HG03045 (cell line): Measurements from ENCODE around the gene IRX2.

Experiments
- ATAC-seq: cut with Tn5 transposase; IDR thresholded peaks from one replicate; pipeline ENCODE4 v1.9.1; 2021; ENCODE audit warnings: mild to moderate bottlenecking, moderate library complexity; ENCODE audit not compliant: unreplicated experiment

Gene IRX2

DNA sequence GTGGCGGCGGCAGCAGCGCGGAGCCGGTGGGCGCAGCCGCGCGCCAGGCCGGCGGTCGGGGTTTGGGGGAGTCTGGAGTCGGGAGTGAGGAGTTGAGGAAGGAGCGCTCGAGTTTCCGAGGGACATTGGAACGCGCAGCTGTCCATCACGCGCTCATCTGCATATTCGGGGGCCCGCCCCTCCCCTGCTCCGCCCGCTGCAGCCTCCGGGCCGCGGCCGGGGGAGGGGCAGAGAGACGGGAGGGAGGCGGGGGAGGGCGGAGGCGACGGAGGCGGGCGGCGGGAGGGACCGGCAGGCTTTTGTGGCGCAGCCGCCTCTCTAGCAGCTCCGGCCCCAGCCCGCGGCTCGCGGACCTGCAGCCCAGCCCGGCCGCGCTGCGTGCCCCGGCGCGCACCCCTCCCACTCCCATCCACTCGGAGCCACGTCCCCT is at the start of gene IRX2:
Gene IRX2, minus strand, starts transcription at position 86 of the 430 bp plus-strand sequence. CDS start 264 bp downstream, outside the sequence.
- no peak for ATAC-seq

DNA sequence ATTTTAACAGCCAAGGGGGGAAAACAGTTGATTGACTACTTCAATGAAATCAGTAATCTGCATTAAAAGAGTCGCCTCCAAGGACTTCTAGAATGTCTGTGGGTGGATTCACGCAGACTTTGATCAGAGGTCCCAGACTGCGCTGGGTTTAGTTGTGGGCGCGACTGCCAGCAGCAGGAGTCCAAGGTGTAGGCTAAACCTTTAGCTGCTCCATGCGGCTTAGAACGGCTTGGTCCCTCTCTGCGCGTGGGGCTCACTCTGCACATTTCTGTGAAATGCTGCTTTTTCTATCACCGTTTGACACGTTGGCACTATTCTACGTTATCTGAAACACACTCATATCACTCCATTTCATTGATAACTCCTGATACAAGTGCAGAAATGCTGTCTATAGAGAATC is 48.6 kb upstream of the IRX2 start:
- ATAC-seq, result no peak

- ATAC-seq, result no peak
Measured at GRCh38 chr5:2797981-2798380, 46.5 kb upstream of the IRX2 start.

GRCh38 chr5:2797160-2797559 is 45.7 kb upstream of the IRX2 start:
- no peak for ATAC-seq

- ATAC-seq, result no peak
Measured at GRCh38 chr5:2783223-2783622, 31.7 kb upstream of the IRX2 start.

GRCh38 chr5:2782658-2783057 is 31.2 kb upstream of the IRX2 start:
- ATAC-seq, result no peak

GRCh38 chr5:2780421-2781171 is 29.1 kb upstream of the IRX2 start:
- ATAC-seq, result no peak

DNA sequence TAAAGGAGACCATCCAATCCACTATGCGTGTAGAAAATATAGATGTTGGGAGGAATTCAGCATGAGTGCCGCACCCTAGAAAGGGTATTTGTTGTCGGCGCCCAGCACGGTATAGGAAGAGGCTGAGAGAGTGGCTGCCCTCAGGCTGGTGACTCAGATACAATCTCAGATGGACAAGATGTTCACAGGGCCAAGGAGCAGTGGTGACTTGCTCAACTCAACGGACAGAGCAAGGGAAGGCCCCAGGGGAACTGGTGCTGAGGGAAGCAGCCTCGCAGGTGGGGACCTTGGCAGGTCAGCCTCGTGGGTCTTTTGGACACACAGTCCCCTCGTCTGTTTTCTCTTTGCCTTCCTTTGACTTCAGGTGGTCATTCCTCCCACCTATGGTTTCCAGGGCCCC is 28.0 kb upstream of the IRX2 start:
- no peak for ATAC-seq

DNA sequence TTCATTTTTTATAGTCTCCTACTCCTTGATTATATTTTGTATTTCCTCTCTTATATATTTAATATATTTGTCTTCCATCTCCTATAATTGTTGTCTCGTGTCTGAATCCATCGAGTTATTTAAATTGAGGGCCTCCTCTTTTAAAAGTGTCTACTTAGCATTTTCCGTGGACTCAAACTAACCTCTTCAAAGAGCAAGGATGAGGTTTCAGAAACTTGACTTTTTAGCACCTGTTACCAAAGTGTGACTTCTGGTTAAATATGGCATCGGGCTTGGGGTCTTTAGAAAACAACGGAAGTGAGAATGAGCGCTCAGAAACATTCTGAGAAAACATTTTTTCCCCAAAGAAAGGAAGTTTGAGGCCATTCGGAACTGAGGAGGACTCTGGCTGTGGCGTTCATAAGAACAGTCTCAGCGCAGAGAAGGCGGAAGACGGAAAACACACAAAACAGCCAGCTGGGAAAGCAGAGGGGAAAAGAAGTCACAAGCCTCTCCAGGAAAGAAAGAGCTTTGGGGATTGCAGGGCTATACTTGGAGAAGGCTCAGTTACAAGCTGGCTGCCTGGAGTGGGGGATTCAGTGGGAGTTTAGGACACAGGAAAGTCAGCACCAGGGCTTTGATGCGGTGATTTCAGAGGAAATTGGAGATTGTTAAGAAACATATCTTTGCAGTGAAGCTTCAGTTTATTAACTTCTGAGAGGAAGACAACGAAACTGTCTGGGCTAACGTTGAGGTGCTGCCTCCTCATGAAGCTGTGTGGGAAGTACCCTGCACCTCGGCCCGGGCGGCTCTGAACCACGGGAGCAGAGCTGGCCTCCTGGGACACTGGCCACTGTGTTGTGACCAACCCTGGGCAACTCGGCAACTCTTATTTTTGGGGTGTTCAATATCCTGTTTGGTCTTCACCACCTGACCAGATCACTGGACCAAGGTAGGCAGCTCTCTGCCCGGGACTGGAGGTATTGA is 25.1 kb upstream of the IRX2 start:
- ATAC-seq, result no peak

- ATAC-seq, result no peak
Measured at GRCh38 chr5:2773327-2773726, 21.9 kb upstream of the IRX2 start.

DNA sequence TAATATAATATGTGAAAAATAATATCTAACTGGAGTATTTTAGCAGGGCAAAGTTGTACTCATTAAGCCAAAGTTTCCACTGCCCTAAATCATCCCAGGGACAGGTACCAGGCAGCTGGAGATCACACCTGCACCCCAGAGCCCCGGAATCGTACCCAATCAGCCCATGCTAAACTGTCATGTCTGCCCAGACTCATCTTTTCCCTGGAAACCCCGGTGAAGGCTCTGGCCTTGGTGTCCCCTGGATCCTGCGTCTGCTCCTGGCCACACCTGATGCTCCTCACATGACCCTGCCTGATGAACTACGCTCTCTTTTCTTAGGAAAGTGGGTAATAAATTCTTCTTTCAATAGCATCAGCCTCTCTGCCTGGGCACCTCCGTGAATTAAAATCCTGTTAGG is 15.6 kb upstream of the IRX2 start:
- ATAC-seq, result no peak

GRCh38 chr5:2764581-2764980 is 13.1 kb upstream of the IRX2 start:
- ATAC-seq, result no peak

- no peak for ATAC-seq
Measured at GRCh38 chr5:2763533-2763794, 12.0 kb upstream of the IRX2 start.

DNA sequence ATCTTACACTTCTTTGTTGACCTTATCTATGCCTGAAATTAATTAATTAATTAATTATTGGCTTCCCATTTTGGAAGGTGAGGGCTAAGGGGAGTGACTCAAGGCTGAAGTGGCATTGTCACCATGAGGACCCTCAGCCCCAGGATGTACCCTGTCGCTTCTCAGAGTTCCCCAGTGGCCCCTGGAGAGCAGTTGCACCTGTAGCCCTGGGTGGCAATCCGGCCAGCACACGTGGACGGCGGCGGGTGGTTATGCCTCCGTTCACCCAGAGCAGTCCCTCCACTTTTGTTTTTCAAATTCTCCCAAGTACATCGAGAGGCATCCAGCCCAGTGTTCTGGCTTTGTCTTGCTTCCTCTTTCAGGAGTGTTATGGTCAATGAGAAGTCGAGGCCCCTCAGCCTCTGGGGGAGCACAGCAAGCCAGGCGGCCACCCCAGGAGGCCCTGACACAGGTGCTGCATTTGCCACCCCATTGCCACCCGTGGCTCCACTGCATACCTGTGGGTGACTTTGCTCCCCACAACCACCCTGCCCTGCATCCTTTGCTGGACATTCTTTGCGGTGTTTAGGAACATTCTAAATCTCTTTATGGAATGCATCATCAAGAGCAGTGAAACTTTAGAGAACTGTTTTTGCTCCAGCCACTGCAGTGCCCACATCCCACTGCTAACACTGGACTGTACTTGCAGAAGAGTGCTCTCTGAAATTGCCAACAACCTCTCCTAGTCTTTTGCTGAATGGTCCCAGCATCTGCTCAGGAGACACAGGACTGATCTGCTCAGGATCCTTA is 11.5 kb upstream of the IRX2 start:
- no peak for ATAC-seq

DNA sequence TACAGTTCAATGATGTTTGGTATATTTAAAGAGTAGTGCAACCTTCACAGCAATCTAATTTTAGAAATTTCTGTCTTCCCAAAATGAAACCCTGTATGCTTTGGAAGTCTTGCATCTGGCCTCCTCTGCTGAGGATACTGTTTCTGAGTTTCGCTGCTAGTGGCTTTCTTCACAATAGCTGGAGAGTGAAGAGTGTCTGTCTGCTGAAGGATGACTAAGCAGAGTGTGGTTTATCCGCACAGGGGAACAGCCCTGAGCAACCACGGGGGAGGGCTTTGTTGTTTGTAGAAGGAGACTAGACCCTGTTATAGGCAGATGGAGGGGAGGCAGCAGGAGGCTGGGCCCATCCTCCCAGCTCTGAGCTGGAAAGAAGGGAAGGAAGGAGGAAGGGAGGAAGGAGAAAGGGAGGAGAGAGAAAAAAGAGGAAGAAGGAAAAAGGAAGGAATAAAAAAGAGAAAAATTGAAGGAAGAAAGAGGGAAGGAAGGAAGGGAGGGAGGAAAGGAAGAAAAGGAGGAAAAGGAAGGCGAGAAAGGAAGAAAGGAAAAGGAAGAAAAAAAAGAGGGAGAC is 10.5 kb upstream of the IRX2 start:
- ATAC-seq, result no peak

- ATAC-seq, result no peak
Measured at GRCh38 chr5:2759696-2760461, 8.4 kb upstream of the IRX2 start.

GRCh38 chr5:2759091-2759490 is 7.6 kb upstream of the IRX2 start:
- ATAC-seq, result no peak

DNA sequence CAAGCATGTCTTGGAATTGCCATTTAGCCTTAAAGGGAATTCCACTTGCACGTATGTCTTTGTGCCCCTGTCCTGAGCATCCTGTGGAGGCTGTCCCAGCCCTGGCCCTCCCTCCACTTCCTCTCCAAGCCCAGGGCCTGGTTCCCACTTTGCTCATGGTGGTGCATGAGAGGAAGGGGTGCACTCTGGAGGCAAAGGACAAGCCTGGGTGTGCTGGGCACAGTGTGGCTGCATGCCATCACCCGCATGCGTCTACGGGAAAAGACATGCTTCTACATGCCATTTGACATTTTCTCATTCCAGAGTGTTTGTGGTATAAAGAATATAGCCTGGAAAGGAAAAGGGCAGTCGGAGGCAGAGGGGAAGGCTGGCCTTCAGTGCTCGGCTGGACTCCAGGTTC is 7.2 kb upstream of the IRX2 start:
- no peak for ATAC-seq

DNA sequence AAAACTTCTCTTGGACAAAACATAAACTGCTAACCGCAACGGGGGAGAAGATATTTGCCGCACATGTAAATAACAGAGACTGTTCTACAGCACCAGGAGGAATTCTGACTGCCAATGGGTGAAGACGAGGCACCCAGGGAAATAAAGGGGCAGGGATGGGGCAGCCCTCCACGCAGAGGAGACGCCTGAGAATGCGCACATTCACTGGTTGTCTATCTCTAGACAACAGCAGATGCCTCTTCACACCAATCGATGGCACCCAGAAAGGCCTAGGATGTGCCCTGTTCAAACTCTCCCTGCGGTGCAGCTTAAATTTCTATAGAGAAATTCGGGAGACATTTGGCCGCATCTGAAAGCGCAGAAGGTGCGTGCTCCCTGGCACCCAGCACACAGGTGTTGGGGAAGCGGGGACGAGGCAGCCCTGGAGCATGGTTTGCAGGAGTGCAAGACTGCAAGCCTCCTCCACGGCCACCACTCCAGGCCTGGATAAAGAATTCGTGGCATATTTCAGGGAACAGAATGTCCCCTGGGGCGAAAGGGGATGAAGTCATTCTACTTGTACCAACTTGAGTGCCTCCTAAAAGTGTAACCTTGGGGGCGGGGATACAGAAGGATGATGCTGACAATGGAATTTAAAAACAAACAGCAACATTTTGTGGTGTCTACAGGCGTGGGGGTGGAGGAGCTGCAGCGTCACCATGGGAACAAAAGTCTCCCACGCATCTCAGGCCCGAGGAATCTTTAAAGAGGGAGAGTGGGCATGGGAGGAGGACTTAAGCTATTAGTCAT is 6.3 kb upstream of the IRX2 start:
- ATAC-seq, result no peak
